Endothelial cell (in vitro differentiated cells): Measurements from ENCODE around the gene TAF11L10. TPM values are rescaled to one million over a fixed set of nuclear protein-coding genes. Genes with fewer than 3 reads are reported as not detected.
"Not testable (repeated sequence)": the region's sequence is repeated elsewhere in the genome, so short reads cannot be mapped to it uniquely, and the experiment has no call there.

ENCODE experiments used
- DNase-seq: peaks from one replicate; pipeline ENCODE4 v3.0.0; 2021; ENCODE audit warnings: low spot score
- H3K27ac Mint-ChIP-seq: one replicate; pipeline ENCODE4 v1.8.0; 2021; ENCODE audit warnings: mixed read lengths, inconsistent platforms; ENCODE audit not compliant: unreplicated experiment
- H3K27me3 Mint-ChIP-seq: one replicate; pipeline ENCODE4 v1.8.0; 2021; ENCODE audit warnings: mild to moderate bottlenecking, moderate library complexity, mixed read lengths, inconsistent platforms; ENCODE audit not compliant: unreplicated experiment
- H3K36me3 Mint-ChIP-seq: one replicate; pipeline ENCODE4 v1.8.0; 2021; ENCODE audit warnings: mild to moderate bottlenecking, low read depth, mixed read lengths, inconsistent platforms; ENCODE audit not compliant: unreplicated experiment
- H3K4me1 Mint-ChIP-seq: one replicate; pipeline ENCODE4 v1.8.0; 2021; ENCODE audit warnings: mild to moderate bottlenecking, mixed read lengths, inconsistent platforms; ENCODE audit not compliant: unreplicated experiment
- H3K4me3 Mint-ChIP-seq: one replicate; pipeline ENCODE4 v1.8.0; 2021; ENCODE audit warnings: mild to moderate bottlenecking, mixed read lengths, inconsistent platforms; ENCODE audit not compliant: unreplicated experiment
- H3K9me3 Mint-ChIP-seq: one replicate; pipeline ENCODE4 v1.8.0; 2021; ENCODE audit warnings: mixed read lengths, inconsistent platforms; ENCODE audit not compliant: unreplicated experiment
- total RNA-seq: library from RNA; stranded (reverse); fragmentation: NEBNext Ultra II Directional; extraction: Animal tissue kit (Norgen Biotek cat#: 25700); gene quantifications from one replicate; pipeline ENCODE4 v1.2.1, GENCODE V29; 2021; ENCODE audit not compliant: unreplicated experiment
- TF ChIP-seq, protein P1 (sequence below): fragments of 200-600 bp; sonication (generic); IDR thresholded peaks from one replicate; pipeline ENCODE4 v1.5.0; 2021; ENCODE audit warnings: antibody characterized with exemption; ENCODE audit not compliant: unreplicated experiment

TAF11L10 gene
- total RNA-seq, 1 donor from 2014 or later, result not detected

DNA sequence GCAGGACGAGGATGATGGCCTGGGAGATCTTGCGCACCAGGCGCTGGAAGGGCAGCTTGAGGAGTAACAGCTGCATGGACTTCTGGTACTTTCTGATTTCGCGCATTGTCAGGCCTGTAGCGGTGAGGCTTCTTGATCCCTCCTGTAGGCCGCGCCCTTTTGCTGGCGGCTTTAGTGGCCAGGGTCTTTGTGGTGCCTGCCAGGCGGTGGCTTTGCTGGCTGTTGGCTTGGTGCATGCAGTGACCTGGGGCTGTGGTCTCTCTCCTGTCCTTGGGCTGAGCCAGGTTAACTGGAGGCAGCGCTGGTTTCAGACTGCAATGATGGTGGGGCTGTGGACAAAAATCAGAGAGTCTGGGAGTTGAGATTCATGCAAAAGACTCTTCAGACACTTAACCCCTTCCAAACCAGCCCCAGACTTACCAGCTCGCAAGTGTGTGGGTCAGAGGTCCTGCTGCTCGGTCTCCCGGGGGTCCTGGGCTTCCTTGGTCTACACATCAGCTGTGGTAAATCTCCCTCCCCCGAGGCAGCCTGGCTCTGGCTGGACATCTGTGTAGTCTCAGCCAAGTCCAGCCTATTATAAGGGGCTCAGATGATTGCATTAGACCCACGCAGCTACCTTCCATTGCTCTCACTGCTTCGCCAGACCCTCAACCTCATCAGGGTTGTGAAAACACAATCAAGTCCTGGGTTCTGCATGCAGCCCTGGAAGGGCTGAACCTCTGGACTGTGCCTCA is 17.4 kb upstream of the TAF11L10 start:
- Mint-ChIP-seq H3K9me3 (no peaks in the 10 kb centered on the region), H3K27ac (no peak overlapping the region), H3K27me3 (no peaks in the 10 kb centered on the region), H3K4me1 (no peaks in the 10 kb centered on the region), H3K4me3 (no peak overlapping the region), H3K36me3 (no peaks in the 10 kb centered on the region)
- DNase-seq, result no peak
- TF ChIP-seq, protein P1, sequence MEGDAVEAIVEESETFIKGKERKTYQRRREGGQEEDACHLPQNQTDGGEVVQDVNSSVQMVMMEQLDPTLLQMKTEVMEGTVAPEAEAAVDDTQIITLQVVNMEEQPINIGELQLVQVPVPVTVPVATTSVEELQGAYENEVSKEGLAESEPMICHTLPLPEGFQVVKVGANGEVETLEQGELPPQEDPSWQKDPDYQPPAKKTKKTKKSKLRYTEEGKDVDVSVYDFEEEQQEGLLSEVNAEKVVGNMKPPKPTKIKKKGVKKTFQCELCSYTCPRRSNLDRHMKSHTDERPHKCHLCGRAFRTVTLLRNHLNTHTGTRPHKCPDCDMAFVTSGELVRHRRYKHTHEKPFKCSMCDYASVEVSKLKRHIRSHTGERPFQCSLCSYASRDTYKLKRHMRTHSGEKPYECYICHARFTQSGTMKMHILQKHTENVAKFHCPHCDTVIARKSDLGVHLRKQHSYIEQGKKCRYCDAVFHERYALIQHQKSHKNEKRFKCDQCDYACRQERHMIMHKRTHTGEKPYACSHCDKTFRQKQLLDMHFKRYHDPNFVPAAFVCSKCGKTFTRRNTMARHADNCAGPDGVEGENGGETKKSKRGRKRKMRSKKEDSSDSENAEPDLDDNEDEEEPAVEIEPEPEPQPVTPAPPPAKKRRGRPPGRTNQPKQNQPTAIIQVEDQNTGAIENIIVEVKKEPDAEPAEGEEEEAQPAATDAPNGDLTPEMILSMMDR, result no peak

DNA sequence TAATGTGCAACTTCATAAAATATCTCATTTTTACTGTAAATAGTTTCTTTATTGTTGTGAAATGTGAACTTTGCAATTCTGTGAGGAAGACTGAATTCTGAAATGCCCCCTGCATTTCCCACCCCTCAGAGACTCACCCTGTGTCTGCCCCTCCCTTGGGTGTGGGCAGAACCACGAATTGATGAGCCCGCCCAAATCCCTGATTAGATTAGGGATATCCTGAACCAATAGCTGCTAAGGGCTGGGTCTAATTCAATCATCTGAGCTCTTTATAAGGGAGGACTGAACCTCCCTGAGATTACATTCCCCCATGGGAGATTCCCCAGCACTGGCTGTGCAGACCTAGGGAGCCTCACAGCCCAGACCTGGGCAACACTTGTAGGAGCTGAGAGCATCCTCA is 12.5 kb upstream of the TAF11L10 start, which contains the start of gene TAF11L12:
Gene TAF11L12, plus strand, starts transcription at position 301 of the 400 bp plus-strand sequence.
- not testable (repeated sequence) for H3K4me1 Mint-ChIP-seq, DNase-seq, H3K27ac Mint-ChIP-seq, H3K27me3 Mint-ChIP-seq, H3K9me3 Mint-ChIP-seq, H3K36me3 Mint-ChIP-seq, H3K4me3 Mint-ChIP-seq

DNA sequence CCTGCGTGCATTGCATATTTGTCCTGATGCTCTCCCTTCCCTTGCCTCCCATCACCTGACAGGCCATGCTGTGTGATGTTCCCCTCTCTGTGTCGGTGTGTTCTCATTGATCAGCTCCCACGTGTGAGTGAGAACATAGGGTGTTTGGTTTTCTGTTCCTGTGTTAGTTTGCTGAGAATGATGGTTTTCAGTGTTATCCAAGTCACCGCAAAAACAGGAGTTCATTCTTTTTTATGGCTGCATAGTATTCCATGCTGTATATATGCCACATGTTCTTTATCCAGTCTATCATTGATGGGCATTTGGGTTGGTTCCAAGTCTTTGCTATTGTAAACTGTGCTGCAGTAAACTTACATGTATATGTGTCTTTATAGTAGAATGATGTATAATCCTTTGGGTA is 9.8 kb upstream of the TAF11L10 start:
- H3K9me3 Mint-ChIP-seq, H3K27ac Mint-ChIP-seq, H3K27me3 Mint-ChIP-seq, H3K36me3 Mint-ChIP-seq, H3K4me3 Mint-ChIP-seq, DNase-seq, H3K4me1 Mint-ChIP-seq: not testable (repeated sequence)

DNA sequence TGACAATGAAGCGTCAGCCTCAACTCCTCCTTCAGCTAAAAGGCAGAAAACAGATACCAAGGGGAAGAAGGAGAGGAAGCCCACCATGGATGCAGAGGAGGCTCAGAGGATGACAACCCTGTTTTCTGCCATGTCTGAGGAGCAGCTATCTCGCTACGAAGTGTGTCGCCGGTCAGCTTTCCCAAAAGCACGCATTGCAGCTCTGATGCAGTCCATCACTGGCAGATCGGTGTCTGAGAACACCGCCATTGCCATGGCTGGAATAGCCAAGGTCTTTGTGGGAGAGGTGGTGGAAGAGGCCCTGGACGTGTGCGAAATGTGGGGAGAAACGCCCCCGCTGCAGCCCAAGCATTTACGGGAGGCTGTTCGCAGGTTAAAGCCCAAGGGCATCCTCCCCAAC is 7.3 kb upstream of the TAF11L10 start:
- Mint-ChIP-seq H3K27ac (no peak overlapping the region), H3K4me1 (peaks cover 3% of the 10 kb centered on the region), H3K27me3 (peaks cover 1% of the 10 kb centered on the region), H3K9me3 (peaks cover 4% of the 10 kb centered on the region), H3K36me3 (no peaks in the 10 kb centered on the region), H3K4me3 (no peak overlapping the region)
- TF ChIP-seq, protein P1, result no peak
- no peak for DNase-seq

DNA sequence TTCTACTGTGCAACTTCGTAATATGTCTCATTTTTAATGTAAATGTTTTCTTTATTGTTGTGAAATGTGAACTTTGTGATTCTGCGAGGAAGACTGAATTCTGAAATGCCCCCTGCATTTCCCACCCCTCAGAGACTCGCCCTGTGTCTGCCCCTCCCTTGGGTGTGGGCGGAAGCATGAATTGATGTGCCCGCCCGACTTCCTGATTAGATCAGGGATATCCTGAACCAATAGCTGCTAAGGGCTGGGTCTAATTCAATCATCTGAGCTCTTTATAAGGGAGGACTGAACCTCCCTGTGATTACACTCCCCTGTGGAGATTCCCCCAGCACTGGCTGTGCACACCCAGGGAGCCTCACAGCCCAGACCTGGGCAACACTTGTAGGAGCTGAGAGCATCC is 6.3 kb upstream of the TAF11L10 start, which contains the start of gene TAF11L11:
Gene TAF11L11, plus strand, starts transcription at position 304 of the 400 bp plus-strand sequence.
- H3K4me1 Mint-ChIP-seq, DNase-seq, H3K27ac Mint-ChIP-seq, H3K27me3 Mint-ChIP-seq, H3K4me3 Mint-ChIP-seq, H3K9me3 Mint-ChIP-seq, H3K36me3 Mint-ChIP-seq: not testable (repeated sequence)

DNA sequence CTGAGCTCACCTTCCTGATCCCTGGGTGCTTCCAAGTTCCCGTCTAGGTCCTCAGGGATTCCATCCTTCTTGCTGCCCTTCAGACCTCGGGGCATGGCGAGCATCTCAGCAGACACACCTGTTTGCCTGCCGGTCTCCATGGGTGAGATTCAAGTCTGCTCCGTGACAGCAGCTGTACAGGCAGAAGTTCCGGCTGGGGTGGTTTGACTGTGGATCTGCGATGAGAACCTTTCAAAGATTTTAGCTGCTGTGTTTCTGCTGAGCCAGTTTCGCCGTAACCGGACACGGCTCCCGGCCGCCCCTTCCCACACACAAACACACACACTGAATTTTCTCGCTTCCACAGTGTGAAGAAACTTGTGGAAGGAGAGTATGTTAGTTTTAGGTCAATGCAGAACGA is 3.4 kb downstream of the TAF11L10 start, which contains the start of gene TAF11L9:
Gene TAF11L9, minus strand, starts transcription at position 140 of the 400 bp plus-strand sequence.
- not testable (repeated sequence) for H3K27ac Mint-ChIP-seq, H3K4me1 Mint-ChIP-seq, H3K27me3 Mint-ChIP-seq, DNase-seq, H3K9me3 Mint-ChIP-seq, H3K36me3 Mint-ChIP-seq, H3K4me3 Mint-ChIP-seq

DNA sequence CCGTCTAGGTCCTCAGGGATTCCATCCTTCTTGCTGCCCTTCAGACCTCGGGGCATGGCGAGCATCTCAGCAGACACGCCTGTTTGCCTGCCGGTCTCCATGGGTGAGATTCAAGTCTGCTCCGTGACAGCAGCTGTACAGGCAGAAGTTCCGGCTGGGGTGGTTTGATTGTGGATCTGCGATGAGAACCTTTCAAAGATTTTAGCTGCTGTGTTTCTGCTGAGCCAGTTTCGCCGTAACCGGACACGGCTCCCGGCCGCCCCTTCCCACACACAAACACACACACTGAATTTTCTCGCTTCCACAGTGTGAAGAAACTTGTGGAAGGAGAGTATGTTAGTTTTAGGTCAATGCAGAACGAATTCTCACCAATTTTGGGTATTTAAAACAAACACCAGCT is 6.8 kb downstream of the TAF11L10 start, which contains the start of gene TAF11L8:
Gene TAF11L8, minus strand, starts transcription at position 101 of the 400 bp plus-strand sequence.
- not testable (repeated sequence) for H3K4me3 Mint-ChIP-seq, H3K36me3 Mint-ChIP-seq, DNase-seq, H3K27me3 Mint-ChIP-seq, H3K27ac Mint-ChIP-seq, H3K9me3 Mint-ChIP-seq, H3K4me1 Mint-ChIP-seq

DNA sequence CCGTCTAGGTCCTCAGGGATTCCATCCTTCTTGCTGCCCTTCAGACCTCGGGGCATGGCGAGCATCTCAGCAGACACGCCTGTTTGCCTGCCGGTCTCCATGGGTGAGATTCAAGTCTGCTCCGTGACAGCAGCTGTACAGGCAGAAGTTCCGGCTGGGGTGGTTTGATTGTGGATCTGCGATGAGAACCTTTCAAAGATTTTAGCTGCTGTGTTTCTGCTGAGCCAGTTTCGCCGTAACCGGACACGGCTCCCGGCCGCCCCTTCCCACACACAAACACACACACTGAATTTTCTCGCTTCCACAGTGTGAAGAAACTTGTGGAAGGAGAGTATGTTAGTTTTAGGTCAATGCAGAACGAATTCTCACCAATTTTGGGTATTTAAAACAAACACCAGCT is 12.0 kb downstream of the TAF11L10 start, which contains the start of gene TAF11L7:
Gene TAF11L7, minus strand, starts transcription at position 101 of the 400 bp plus-strand sequence.
- not testable (repeated sequence) for H3K4me3 Mint-ChIP-seq, H3K36me3 Mint-ChIP-seq, H3K27me3 Mint-ChIP-seq, DNase-seq, H3K27ac Mint-ChIP-seq, H3K9me3 Mint-ChIP-seq, H3K4me1 Mint-ChIP-seq
